B cell (primary cell): Measurements from ENCODE around the gene OR10AD1. TPM values are rescaled to one million over a fixed set of nuclear protein-coding genes. Genes with fewer than 3 reads are reported as not detected.

Experiments
- ATAC-seq: fragments of 200-7000 bp; cut with Tn5 transposase; one replicate; pipeline ENCODE4 v1.10.0; 2021; ENCODE audit warnings: low read depth, mild to moderate bottlenecking, moderate number of reproducible peaks, moderate library complexity
- CTCF ChIA-PET: fragments of 350-600 bp; sonication (Branson Sonifier 250); formaldehyde crosslinking; loops from one replicate; lab custom pipeline; 2021; ENCODE audit warnings: antibody characterized with exemption, inconsistent platforms; lab: Charles Lee
- POLR2A ChIA-PET: fragments of 350-600 bp; sonication (Branson Sonifier 250); formaldehyde crosslinking; loops from one replicate; lab custom pipeline; 2021; ENCODE audit warnings: antibody characterized with exemption; lab: Charles Lee
- DNase-seq: peaks from one replicate; pipeline ENCODE4 v3.0.0; 2013
- H2AFZ ChIP-seq: 2 replicates; pipeline ENCODE4 v1.6.1; 2012; ENCODE audit warnings: mild to moderate bottlenecking, low read depth, low read length; ENCODE audit not compliant: insufficient read depth, poor library complexity, severe bottlenecking
- H3K27ac ChIP-seq, 2 donors: 1 replicate in 1 of 2; 2 replicates in 1 of 2; pipeline ENCODE4 v1.5.1; 2012 to 2013; ENCODE audit warnings: low read length in 2 of 2, mild to moderate bottlenecking in 2 of 2, moderate library complexity in 1 of 2
- H3K27me3 ChIP-seq, 4 experiments: fragments of 200-600 bp in 1 of 4; sonication (generic) in 1 of 4; replicated peaks in 1 of 4; 1 replicate in 2 of 4; 2 replicates in 2 of 4; pipeline versions ENCODE4 v1.6.1 to v1.7.0; 2013 to 2016; ENCODE audit warnings: low read length in 3 of 4, mild to moderate bottlenecking in 2 of 4, mixed read lengths in 1 of 4, moderate library complexity in 1 of 4; ENCODE audit not compliant: insufficient read depth in 4 of 4, control insufficient read depth in 3 of 4; ENCODE audit errors: control extremely low read depth in 1 of 4
- H3K36me3 ChIP-seq, 2 experiments: replicated peaks in 1 of 2; 1 replicate in 1 of 2; 2 replicates in 1 of 2; pipeline versions ENCODE4 v1.6.1 to v1.7.1; 2013; ENCODE audit warnings: low read length in 1 of 2; ENCODE audit not compliant: insufficient read depth in 2 of 2, control insufficient read depth in 1 of 2; ENCODE audit errors: control extremely low read depth in 1 of 2, extremely low read depth in 1 of 2
- H3K4me1 ChIP-seq, 2 donors: fragments of 200-600 bp in 1 of 2; sonication (generic) in 1 of 2; 1 replicate in 1 of 2; 2 replicates in 1 of 2; pipeline versions ENCODE4 v1.5.1 to v1.6.1; 2013 to 2017; ENCODE audit warnings: low read length in 2 of 2; ENCODE audit not compliant: control insufficient read depth in 2 of 2, insufficient read depth in 2 of 2
- H3K4me2 ChIP-seq: replicated peaks from 2 replicates; pipeline ENCODE3; 2012; ENCODE audit warnings: mild to moderate bottlenecking, low read depth, low read length; ENCODE audit not compliant: poor library complexity, severe bottlenecking
- H3K4me3 ChIP-seq, 5 experiments: fragments of 200-600 bp in 1 of 5; sonication (generic) in 1 of 5; 1 replicate in 3 of 5; 2 replicates in 2 of 5; pipeline versions ENCODE4 v1.5.1 to v1.7.0; 2011 to 2016; ENCODE audit warnings: low read length in 4 of 5, mild to moderate bottlenecking in 4 of 5, low read depth in 2 of 5, control low read depth in 1 of 5, moderate library complexity in 1 of 5; ENCODE audit not compliant: insufficient read depth in 1 of 5; ENCODE audit errors: control extremely low read depth in 1 of 5, extremely low read depth in 1 of 5
- H3K79me2 ChIP-seq: fragments of 200-600 bp; sonication (generic); one replicate; pipeline ENCODE4 v1.6.0; 2016; ENCODE audit warnings: low read length; ENCODE audit not compliant: control insufficient read depth, insufficient read depth
- H3K9ac ChIP-seq: fragments of 200-600 bp; sonication (generic); 2 replicates; pipeline ENCODE4 v1.6.1; 2017; ENCODE audit warnings: mild to moderate bottlenecking, low read length, moderate library complexity
- H3K9me3 ChIP-seq, 3 donors: one replicate each; pipeline versions ENCODE4 v1.6.1 to v1.7.1; 2013; ENCODE audit warnings: low read length in 2 of 3; ENCODE audit not compliant: control insufficient read depth in 2 of 3, insufficient read depth in 1 of 3; ENCODE audit errors: control extremely low read depth in 1 of 3
- H4K20me1 ChIP-seq: 2 replicates; pipeline ENCODE4 v1.6.0; 2012; ENCODE audit warnings: mild to moderate bottlenecking, low read length; ENCODE audit not compliant: insufficient read depth, control insufficient read depth, poor library complexity, severe bottlenecking
- H3K27ac Mint-ChIP-seq: one replicate; pipeline ENCODE4 v1.8.0; 2021; ENCODE audit warnings: mixed read lengths
- H3K27me3 Mint-ChIP-seq: one replicate; pipeline ENCODE4 v1.8.0; 2021; ENCODE audit warnings: mixed read lengths
- H3K4me1 Mint-ChIP-seq: one replicate; pipeline ENCODE4 v1.8.0; 2021; ENCODE audit warnings: mixed read lengths
- H3K4me3 Mint-ChIP-seq: one replicate; pipeline ENCODE4 v1.8.0; 2021; ENCODE audit warnings: mixed read lengths
- H3K9me3 Mint-ChIP-seq: one replicate; pipeline ENCODE4 v1.8.0; 2022; ENCODE audit warnings: mixed read lengths; ENCODE audit not compliant: insufficient read depth
- CTCF ChIP-seq: fragments of 200-600 bp; IDR thresholded peaks from one replicate; pipeline ENCODE4 v1.8.0; 2022; ENCODE audit warnings: antibody characterized with exemption, mild to moderate bottlenecking
- EZH2 ChIP-seq: IDR thresholded peaks from 2 replicates; pipeline ENCODE4 v1.6.1; 2012; ENCODE audit warnings: borderline replicate concordance, low read depth, mild to moderate bottlenecking, moderate library complexity, low read length; ENCODE audit not compliant: insufficient read depth, poor library complexity, severe bottlenecking
- WGBS: methylation state at CpG from one replicate; pipeline ENCODE4 v1.1.5; 2013; ENCODE audit warnings: missing lambda C conversion rate; ENCODE audit not compliant: insufficient coverage; 5-methylcytosine and 5-hydroxymethylcytosine counted together
- intact Hi-C: fragments of 100-400 bp; cut with micrococcal nuclease; formaldehyde crosslinking; loops from one replicate; pipeline ENCODE4 v1.10.0; 2022
- polyA plus RNA-seq: library from polyadenylated mRNA; depleted of rRNA; stranded (reverse); fragments of >200 nt; gene quantifications from 2 replicates; pipeline ENCODE4 v1.2.3, GENCODE V29; 2012
- total RNA-seq, 2 donors: library from RNA; stranded (reverse); fragments of 120-200 nt in 1 of 2; gene quantifications; 1 replicate in 1 of 2; 2 replicates in 1 of 2; pipeline versions ENCODE4 v1.2.3 to v1.2.4, GENCODE V29; 2013 to 2022

Gene OR10AD1
- total and polyA plus RNA-seq, 2 donors (not counting 1 experiment from before 2014, with no cell fraction given), result not detected

GRCh38 chr12:48183091-48183875 is 19.8 kb downstream of the OR10AD1 start, which contains the start of gene CCDC184:
Gene CCDC184, plus strand, starts transcription at chr12:48183644. Its CDS starts 479 bp downstream, at chr12:48184123.
- Histone ChIP-seq H3K4me2 (peak within 1 kb of the TSS; percentile 92), H3K9me3 (peaks cover 0 to 4% (median 0%) of the 10 kb centered on the region in 3 donors), H3K9ac (peak within 1 kb of the TSS; percentile 79), H3K79me2 (no peaks in the 10 kb centered on the region), H3K4me1 (peaks cover 27 to 29% of the 10 kb centered on the region in 2 donors), H3K36me3 (no peaks in the 10 kb centered on the region), H3K27ac (peak within 1 kb of the TSS in 1 of 2 donors; percentile 11), H3K27me3 (peaks cover 0 to 38% (median 15%) of the 10 kb centered on the region in 4 experiments), H2AFZ (peak within 1 kb of the TSS; percentile 92), H4K20me1 (no peaks in the 10 kb centered on the region), H3K4me3 (peak within 1 kb of the TSS; percentile 69 to 90 (median 77))
- POLR2A ChIA-PET, result interaction anchor here (0.9 to 1.1 kb wide), 3 partner anchors 14 to 64 kb away, joined by 3 to 6 read pairs (median 5); partner anchors contain the start of genes ASB8 and PFKM
- Mint-ChIP-seq H3K4me3 (peak within 1 kb of the TSS; percentile 98), H3K9me3 (no peaks in the 10 kb centered on the region), H3K27ac (peak within 1 kb of the TSS; percentile 84), H3K27me3 (peaks cover 37% of the 10 kb centered on the region), H3K4me1 (peaks cover 28% of the 10 kb centered on the region)
- ATAC-seq, result peak; percentile 75
- CTCF ChIA-PET, result interaction anchor here (0.8 to 3.4 kb wide), 14 partner anchors 9 to 476 kb away, joined by 3 to 26 read pairs (median 4); partner anchors contain the start of gene ASB8
- under 1% methylated on average over 58 of the region's 61 CpGs for WGBS
- peak; percentile 89 for DNase-seq
- intact Hi-C loops, result loop anchor here (1.0 to 10.0 kb wide), 6 partner anchors 15 to 478 kb away; partner anchors contain the start of genes ASB8, RPAP3, TMEM106C and ZNF641
- TF ChIP-seq CTCF, result peak; percentile 45
- TF ChIP-seq EZH2, result no peak
